ENCODE data around the gene NPC1L1.

DNA sequence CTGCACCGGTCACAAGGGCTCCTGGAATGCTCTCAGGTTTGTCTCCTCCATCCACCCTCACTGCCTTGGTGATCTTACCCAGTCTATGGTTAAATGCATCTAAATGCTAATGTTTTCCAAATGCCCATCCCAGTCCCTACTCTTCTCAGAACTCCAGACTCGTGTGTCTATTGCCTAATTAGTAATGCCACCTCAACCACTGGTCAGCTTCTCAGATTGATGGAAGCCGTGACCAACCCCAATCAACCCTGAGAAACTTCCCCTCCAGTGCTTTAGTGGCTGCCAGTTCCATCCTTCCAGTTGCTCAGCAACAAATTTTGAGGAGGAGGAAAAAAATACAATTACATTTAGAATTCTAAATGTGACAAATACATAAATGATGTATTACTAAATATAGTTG is 69.3 kb downstream of the NPC1L1 start:
- TF ChIP-seq CTCF (IDR thresholded peaks at IDR 0.05) (no peak), ATF2 (CRISPR knock-in tag; IDR thresholded peaks at IDR 0.05; ENCODE audit: borderline replicate concordance, low read depth) (no peak), FOXP4 (CRISPR knock-in tag; IDR thresholded peaks at IDR 0.05) (no peak), ATF3 (CRISPR knock-in tag; conservative IDR thresholded peaks at IDR 0.05) (no peak), FOXJ3 (CRISPR knock-in tag; IDR thresholded peaks at IDR 0.05; ENCODE audit: borderline replicate concordance) (no peak)
- TF ChIP-seq, protein P1, sequence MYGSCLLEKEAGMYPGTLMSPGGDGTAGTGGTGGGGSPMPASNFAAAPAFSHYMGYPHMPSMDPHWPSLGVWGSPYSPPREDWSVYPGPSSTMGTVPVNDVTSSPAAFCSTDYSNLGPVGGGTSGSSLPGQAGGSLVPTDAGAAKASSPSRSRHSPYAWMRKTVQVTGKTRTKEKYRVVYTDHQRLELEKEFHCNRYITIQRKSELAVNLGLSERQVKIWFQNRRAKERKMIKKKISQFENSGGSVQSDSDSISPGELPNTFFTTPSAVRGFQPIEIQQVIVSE (CRISPR knock-in tag; IDR thresholded peaks at IDR 0.05; ENCODE audit: borderline replicate concordance): no peak
- TF ChIP-seq, protein P2, sequence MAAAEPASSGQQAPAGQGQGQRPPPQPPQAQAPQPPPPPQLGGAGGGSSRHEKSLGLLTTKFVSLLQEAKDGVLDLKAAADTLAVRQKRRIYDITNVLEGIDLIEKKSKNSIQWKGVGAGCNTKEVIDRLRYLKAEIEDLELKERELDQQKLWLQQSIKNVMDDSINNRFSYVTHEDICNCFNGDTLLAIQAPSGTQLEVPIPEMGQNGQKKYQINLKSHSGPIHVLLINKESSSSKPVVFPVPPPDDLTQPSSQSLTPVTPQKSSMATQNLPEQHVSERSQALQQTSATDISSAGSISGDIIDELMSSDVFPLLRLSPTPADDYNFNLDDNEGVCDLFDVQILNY (CRISPR knock-in tag; IDR thresholded peaks at IDR 0.05): no peak
- TF ChIP-seq, protein P3, sequence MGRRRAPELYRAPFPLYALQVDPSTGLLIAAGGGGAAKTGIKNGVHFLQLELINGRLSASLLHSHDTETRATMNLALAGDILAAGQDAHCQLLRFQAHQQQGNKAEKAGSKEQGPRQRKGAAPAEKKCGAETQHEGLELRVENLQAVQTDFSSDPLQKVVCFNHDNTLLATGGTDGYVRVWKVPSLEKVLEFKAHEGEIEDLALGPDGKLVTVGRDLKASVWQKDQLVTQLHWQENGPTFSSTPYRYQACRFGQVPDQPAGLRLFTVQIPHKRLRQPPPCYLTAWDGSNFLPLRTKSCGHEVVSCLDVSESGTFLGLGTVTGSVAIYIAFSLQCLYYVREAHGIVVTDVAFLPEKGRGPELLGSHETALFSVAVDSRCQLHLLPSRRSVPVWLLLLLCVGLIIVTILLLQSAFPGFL (CRISPR knock-in tag; IDR thresholded peaks at IDR 0.05; ENCODE audit: borderline replicate concordance): no peak
